Vagina (tissue), 2 donors: ENCODE results near the gene FOCAD.

ENCODE experiments used
- POLR2AphosphoS5 ChIP-seq, 2 donors: sonication (generic); formaldehyde crosslinking; IDR thresholded peaks; one replicate each; pipeline ENCODE4 v1.9.0; 2017; ENCODE audit warnings: antibody characterized with exemption in 2 of 2, mild to moderate bottlenecking in 2 of 2, low read depth in 1 of 2; ENCODE audit not compliant: insufficient read depth in 1 of 2
- TF ChIP-seq, protein P1 (sequence below), 3 experiments: fragments of 450-650 bp in 2 of 3; fragments of 200-600 bp in 1 of 3; sonication (generic) in 1 of 3; IDR thresholded peaks; one replicate each; pipeline ENCODE4 v1.5.1; 2017 to 2019; ENCODE audit warnings: antibody characterized with exemption in 3 of 3, mild to moderate bottlenecking in 2 of 3, moderate library complexity in 2 of 3

DNA sequence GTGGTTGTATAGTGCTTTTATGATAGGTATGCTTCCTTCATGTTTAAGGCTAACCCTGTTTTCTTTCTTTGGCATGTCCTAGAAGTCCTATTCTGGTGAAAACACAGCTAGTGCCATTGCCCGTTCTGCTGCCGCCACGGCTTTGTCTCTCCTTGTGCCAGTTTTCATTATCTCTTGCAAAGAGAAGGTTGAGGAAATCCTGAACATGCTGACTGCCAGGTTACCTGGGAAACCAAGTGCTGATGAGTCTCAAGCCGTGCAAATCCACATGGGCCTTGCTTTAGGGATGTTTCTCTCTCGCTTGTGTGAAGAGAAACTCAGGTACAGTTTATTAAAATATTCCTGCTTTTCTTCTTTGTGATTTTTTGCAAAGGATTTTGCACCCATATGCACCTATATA, 245.2 kb downstream of the FOCAD start:
- TF ChIP-seq, protein P1, sequence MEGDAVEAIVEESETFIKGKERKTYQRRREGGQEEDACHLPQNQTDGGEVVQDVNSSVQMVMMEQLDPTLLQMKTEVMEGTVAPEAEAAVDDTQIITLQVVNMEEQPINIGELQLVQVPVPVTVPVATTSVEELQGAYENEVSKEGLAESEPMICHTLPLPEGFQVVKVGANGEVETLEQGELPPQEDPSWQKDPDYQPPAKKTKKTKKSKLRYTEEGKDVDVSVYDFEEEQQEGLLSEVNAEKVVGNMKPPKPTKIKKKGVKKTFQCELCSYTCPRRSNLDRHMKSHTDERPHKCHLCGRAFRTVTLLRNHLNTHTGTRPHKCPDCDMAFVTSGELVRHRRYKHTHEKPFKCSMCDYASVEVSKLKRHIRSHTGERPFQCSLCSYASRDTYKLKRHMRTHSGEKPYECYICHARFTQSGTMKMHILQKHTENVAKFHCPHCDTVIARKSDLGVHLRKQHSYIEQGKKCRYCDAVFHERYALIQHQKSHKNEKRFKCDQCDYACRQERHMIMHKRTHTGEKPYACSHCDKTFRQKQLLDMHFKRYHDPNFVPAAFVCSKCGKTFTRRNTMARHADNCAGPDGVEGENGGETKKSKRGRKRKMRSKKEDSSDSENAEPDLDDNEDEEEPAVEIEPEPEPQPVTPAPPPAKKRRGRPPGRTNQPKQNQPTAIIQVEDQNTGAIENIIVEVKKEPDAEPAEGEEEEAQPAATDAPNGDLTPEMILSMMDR (IDR thresholded peaks at IDR 0.05): no peak
- no peak for TF ChIP-seq POLR2AphosphoS5 (IDR thresholded peaks at IDR 0.05; ENCODE audit: insufficient read depth in 1 of 2, low read depth in 1 of 2)
